IMR-90 (cell line): ENCODE data around the gene ASCL5.

ENCODE experiments used
- BHLHE40 ChIP-seq: fragments of 150-350 bp; IDR thresholded peaks from 2 replicates; pipeline ENCODE4 v1.6.1; 2016; ENCODE audit warnings: mild to moderate bottlenecking, low read depth, low read length
- CHD1 ChIP-seq: IDR thresholded peaks from 2 replicates; pipeline ENCODE4 v1.6.1; 2012; ENCODE audit warnings: low read depth, low read length, improper control_type of control experiment
- ELK1 ChIP-seq: fragments of 150-350 bp; IDR thresholded peaks from 2 replicates; pipeline ENCODE4 v1.6.1; 2016; ENCODE audit warnings: low read depth, mild to moderate bottlenecking, low read length, moderate library complexity, borderline replicate concordance
- FOS ChIP-seq: fragments of 150-350 bp; IDR thresholded peaks from 2 replicates; pipeline ENCODE4 v1.6.1; 2016; ENCODE audit warnings: low read depth, low read length
- POLR2A ChIP-seq: IDR thresholded peaks from 2 replicates; pipeline ENCODE4 v1.6.1; 2012; ENCODE audit warnings: mild to moderate bottlenecking, low read depth, low read length
- RAD21 ChIP-seq: IDR thresholded peaks from 2 replicates; pipeline ENCODE4 v1.6.1; 2012; ENCODE audit warnings: low read length, improper control_type of control experiment
- RCOR1 ChIP-seq: IDR thresholded peaks from 2 replicates; pipeline ENCODE4 v1.6.1; 2012; ENCODE audit warnings: mild to moderate bottlenecking, low read length, improper control_type of control experiment; ENCODE audit not compliant: insufficient replicate concordance
- RFX5 ChIP-seq: IDR thresholded peaks from 2 replicates; pipeline ENCODE4 v1.8.0; 2012; ENCODE audit warnings: low read depth, mild to moderate bottlenecking, low read length, moderate library complexity
- SMC3 ChIP-seq: fragments of 150-350 bp; IDR thresholded peaks from 2 replicates; pipeline ENCODE4 v1.6.1; 2016; ENCODE audit warnings: low read depth, mild to moderate bottlenecking, antibody characterized with exemption, low read length, moderate library complexity
- TF ChIP-seq, protein P1 (sequence below): conservative IDR thresholded peaks from 2 replicates; pipeline ENCODE4 v1.5.1; 2012; ENCODE audit warnings: mild to moderate bottlenecking, low read depth, low read length, improper control_type of control experiment

GRCh38 chr1:201115390-201115937 is 11.5 kb downstream of the ASCL5 start:
- TF ChIP-seq, protein P1, sequence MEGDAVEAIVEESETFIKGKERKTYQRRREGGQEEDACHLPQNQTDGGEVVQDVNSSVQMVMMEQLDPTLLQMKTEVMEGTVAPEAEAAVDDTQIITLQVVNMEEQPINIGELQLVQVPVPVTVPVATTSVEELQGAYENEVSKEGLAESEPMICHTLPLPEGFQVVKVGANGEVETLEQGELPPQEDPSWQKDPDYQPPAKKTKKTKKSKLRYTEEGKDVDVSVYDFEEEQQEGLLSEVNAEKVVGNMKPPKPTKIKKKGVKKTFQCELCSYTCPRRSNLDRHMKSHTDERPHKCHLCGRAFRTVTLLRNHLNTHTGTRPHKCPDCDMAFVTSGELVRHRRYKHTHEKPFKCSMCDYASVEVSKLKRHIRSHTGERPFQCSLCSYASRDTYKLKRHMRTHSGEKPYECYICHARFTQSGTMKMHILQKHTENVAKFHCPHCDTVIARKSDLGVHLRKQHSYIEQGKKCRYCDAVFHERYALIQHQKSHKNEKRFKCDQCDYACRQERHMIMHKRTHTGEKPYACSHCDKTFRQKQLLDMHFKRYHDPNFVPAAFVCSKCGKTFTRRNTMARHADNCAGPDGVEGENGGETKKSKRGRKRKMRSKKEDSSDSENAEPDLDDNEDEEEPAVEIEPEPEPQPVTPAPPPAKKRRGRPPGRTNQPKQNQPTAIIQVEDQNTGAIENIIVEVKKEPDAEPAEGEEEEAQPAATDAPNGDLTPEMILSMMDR, result no peak
- TF ChIP-seq FOS (no peak), BHLHE40 (no peak), POLR2A (no peak), ELK1 (no peak), CHD1 (no peak), RCOR1 (no peak), SMC3 (no peak), RAD21 (no peak), RFX5 (no peak)
